Measurements from ENCODE around the gene CNPPD1.
"Not testable (repeated sequence)": the region's sequence is repeated elsewhere in the genome, so short reads cannot be mapped to it uniquely, and the experiment has no call there.

Gene CNPPD1

DNA sequence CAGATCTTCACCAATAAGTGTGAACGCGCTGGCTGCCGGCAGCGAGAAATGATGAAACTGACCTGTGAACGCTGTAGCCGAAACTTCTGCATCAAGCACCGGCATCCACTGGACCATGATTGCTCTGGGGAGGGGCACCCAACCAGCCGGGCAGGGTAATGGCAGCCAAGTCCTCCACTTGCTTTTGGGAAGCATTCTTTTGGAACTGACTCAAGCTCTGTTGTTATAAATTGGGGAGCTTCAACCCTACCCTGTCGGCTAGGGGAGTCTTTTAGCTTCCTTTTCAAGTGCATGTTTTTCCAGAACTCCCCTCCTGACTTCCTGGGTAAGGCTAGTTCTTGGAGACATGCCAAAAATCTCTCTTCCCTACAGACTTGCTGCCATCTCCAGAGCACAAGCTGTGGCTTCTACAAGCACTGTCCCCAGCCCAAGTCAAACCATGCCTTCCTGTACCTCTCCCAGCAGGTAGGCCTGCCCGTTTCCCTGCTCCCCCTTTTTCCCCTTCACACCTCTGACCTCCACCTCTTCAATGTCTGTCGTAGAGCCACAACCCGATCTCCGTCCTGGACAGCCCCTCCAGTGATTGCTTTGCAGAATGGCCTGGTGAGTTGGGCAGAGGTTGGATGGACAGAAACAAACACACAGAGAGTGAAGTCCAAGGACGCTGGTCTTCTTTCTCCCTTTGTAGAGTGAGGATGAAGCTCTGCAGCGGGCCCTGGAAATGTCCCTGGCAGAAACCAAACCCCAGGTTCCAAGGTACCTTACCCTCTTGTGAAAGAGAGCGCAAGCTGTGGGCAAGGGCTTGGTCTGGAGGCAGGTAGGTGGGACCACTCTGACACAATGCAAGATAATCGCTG lies 31.4 kb upstream of the CNPPD1 start:
- no peak for DNase-seq

DNA sequence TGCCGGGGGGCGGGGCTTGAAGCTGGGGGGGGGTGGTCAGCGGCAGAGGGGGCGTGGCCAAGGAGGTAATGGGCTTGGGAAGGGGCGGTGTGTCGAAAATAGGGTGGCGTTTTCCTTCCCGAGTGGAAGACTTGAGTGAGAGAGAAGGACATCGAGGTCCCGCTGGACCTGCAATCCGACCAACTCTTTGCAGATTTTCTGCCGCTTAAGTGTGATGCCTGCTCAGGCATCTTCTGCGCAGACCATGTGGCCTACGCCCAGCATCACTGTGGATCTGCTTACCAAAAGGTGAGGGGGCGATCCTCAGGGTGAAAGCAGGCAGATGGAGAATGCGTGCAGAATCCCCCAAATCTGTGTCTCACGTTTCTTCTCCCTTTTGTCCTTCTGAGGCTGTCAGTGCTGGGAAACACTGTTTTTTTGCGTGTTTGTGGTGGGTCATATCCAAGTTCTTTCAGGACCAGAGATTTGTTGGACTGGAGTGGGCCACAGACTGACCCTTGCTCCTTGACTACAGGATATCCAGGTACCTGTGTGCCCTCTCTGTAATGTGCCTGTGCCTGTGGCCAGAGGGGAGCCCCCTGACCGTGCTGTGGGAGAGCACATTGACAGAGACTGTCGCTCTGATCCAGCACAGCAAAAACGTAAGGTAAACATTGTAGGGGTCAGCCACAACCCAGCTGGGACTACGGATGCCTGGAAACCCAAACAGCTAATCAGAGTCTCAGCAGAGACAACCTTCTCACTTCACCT lies 30.6 kb upstream of the CNPPD1 start:
- no peak for DNase-seq

DNA sequence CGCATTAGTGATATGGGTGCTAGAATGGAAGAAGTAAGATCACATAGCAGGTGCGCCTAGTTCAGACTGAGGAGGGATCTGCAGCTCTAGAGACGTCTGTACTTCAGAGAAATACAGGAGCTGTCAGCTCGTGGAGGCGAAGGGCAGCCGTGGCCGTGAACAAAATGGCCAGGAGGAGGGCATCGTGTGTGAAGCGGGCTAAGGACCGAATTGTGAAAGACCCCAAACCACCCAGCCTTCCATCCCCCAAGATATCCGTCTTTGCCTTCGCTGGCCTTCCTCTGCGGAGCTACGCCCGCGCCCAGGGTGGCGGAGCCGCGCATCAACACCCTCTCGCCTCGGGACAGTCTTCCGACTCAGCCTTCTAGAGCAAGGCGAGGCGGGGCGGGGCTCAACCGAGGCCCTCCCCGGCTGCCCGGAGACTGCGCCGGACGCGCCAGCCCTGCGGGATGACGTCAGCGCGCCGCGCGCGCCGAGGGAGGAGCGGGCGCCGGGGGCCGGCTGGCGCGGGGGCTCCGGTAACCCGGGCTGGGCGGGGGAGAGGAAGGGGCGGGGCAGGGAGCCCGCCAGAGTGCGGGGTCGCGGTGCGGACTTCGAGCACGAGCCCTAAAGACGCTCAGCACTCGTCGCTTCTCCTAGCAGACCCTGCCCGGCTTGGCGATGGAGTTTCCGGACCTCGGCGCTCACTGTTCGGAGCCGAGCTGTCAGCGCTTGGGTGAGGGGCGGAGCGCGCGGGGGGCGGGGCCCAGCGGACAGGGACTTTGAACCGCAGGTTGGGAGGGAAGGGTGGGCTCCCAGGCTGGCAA lies 29.8 kb upstream of the CNPPD1 start, which contains the start of gene ZFAND2B:
Gene ZFAND2B (plus strand): TSS at position 455 of the 806 bp plus-strand sequence. CDS start 206 bp downstream, at position 661.
- peak; percentile 96 for DNase-seq

DNA sequence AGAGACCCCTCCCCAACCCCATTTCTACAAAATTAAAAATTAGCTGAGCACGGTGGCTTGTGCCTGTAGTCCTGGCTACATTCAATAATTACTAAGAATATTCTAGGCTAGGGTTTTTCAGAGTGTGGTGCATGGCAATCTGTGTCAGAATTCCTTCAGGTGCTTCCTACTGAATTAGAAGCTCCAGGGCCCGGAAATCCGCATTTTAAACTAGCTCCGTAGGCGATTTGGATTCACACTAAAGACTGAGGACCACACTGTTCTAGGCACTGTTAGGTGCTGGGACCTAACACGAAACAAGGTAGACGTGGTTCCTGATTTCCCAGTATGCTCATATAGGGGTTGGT lies 29.2 kb upstream of the CNPPD1 start:
- no peak for DNase-seq

DNA sequence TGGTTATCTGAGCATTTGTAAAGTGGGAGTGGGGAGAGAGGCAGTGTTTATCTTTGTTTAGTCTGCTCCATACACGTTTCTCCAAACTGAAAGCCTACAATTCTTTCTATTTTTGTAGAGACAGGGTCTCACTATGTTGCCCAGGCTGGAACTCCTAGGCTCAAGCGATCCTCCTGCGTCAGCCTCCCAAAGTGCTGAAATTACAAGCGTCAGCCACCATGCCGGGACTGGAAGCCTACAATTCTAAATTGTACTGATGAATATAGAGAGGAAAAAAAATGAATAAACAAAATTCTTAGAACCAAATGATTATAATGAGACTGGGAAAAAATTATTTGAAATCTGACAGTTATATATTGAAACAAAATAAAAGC lies 28.4 kb upstream of the CNPPD1 start:
- no peak for DNase-seq

DNA sequence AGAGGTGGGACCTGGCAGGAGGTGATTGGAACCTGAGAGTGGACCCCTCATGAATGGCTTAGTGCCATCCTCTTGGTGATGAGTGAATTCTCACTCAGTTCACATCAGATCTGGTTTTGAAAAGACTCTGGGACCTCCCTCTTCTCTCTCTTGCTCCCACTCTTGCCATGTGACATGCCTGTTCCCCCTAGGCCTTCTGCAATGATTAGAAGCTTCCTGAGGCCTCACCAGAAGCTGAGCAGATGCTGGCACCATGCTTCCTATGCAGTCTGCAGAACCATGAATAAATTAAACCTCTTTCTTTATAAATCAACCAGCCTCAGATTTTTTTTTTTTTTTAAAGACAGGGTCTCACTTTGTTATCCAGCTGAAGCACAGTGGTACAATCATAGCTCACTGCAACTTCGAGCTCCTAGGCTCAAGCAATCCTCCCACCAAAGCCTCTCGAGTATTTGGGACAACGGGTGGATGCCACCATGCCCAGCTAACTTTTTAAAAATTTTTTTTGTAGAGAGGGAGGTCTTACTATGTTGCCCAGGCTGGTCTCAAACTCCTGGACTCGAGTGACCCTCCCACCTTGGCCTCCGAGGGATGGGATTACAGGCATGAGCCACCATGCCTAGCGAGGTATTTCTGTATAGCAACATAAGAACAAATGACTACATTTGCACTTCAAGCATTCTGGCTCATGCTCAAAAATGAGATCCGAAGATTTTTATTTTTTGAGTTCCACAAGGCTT lies 27.9 kb upstream of the CNPPD1 start:
- DNase-seq, result no peak

DNA sequence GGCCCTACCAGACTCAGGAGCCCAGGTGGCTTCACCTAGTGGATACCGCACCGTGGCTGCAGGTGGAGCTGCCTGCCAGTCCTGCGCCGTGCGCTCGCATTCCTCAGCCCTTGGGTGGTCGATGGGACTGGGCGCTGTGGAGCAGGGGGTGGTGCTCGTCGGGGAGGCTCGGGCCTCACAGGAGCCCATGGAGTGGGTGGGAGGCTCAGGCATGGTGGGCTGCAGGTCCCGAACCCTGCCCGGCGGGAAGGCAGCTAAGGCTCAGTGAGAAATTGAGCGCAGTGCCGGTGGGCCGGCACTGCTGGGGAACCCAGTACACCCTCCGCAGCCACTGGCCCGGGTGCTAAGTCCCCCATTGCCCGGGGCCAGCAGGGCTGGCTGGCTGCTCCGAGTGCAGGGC lies 24.6 kb upstream of the CNPPD1 start:
- not testable (repeated sequence) for DNase-seq

DNA sequence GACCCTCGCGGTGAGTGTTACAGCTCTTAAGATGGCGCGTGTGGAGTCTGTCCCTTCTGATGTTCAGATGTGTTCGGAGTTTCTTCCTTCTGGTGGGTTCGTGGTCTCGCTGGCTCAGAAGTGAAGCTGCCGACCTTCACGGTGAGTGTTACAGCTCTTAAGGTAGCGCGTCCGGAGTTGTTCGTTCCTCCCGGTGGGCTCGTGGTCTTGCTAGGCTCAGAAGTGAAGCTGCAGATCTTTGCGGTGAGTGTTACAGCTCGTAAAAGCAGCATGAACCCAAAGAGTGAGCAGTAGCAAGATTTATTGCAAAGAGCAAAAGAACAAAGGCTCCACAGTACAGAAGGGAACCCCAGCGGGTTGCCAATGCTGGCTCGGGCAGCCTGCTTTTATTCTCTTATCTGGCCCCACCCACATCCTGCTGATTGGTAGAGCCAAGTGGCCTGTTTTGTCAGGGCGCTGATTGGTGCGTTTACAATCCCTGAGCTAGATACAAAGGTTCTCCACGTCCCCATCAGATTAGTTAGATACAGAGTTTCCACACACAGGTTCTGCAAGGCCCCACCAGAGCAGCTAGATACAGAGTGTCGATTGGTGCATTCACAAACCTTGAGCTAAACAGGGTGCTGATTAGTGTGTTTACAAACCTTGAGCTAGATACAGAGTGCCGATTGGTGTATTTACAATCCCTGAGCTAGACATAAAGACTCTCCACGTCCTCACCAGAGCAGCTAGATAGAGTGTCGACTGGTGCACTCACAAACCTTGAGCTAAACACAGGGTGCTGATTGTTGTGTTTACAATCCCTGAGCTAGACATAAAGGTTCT lies 24.0 kb upstream of the CNPPD1 start:
- DNase-seq, result not testable (repeated sequence)

DNA sequence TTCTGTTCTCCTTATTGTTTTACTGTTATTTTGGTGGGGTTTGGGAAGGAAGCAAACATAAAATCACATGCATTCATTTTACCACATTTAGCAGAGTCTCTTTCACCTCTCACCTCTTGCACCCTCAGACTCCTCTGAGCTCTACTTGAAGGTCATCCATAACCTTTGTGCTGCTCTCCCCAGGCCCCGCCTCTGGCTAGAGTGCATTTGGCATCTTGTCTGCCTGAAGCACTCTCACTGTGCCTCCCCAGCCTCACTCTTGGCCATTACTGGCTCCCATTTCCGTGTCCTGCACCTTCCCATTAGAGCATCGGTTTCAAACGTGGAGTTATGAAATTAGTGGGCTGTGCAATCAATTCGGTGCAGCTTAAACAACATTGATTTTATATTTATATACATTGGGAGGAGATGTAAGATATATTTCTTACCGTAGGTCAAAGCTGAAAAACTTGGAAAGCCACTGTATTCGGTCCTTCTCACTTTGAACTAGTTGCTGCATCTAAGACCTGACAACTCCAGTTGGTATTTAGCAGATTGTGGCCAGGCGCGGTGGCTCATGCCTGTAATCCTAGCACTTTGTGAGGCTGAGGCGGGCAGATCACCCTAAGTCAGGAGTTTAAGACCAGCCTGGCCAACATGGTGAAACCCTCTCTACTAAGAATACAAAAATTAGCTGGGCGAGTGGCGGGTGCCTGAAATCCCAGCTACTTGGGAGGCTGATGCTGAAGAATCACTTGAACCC lies 22.9 kb upstream of the CNPPD1 start:
- DNase-seq, result no peak

DNA sequence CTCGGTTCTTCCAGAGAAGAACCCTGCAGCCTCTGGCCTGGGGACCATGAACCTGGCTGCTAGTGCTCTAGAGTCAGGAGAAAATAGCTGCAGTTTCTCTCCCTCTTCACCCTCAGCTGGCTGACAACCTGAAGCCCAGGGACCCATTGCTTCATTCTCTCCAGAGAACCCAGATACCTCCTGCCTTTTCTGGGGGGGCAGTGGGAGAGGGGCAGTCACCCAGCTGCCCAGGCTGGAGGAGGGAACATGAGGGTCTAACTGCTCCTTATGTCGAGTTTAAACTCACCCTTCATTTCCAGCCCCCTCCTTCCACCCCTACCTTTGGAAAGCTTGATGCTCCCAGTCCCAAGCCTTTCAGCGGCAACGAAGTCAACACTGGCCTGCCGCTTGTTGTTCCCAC lies 22.2 kb upstream of the CNPPD1 start:
- DNase-seq, result no peak

DNA sequence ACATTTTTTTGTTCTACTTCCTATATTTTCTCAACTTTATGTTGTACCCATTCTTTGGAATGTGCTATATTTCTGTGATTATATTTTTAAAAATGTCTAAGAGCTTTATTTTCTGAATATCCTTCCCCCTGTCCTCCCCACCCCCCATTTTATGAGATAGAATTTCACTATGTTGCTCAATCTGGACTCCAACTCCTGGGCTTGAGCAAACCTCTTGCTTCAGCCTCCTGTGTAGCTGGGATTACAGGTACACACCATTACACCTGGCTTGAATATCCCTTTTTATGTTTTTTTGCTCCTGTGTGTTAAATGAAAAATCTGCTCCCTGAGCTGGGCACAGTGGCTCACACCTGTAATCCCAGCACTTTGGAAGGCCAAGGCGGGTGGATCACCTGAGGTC lies 20.7 kb upstream of the CNPPD1 start:
- no peak for DNase-seq

DNA sequence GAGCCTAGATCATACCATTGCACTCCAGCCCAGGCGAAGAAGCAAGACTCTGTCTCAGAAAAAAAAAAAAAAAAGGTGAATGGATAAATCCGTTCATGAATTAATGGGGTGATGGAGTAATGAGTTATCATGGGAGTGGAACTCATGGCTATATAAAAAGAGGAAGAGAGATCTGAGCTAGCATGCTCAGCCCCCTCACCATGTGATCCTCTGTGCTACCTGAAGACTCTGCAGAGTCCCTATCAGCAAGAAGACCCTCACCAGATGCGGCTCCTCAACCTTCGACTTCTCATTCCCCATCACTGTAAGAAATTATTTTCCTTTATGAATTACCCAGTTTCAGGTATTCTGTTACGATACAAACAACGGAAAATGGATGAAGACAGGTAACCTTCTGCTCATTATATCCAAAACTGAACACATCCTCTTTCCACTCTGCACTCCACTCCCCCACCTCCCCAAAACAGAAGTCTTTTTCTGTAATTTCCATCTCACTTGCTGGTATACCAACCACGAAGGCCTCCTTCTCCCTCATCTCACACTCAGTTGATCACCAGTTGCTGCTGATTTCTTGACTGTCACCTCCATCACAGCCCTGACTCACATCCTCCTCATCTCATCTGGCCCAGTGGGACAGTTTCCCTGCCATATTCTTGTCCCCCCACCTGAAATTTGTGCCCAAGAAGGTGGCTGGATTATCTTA lies 10.2 kb upstream of the CNPPD1 start:
- DNase-seq, result no peak

DNA sequence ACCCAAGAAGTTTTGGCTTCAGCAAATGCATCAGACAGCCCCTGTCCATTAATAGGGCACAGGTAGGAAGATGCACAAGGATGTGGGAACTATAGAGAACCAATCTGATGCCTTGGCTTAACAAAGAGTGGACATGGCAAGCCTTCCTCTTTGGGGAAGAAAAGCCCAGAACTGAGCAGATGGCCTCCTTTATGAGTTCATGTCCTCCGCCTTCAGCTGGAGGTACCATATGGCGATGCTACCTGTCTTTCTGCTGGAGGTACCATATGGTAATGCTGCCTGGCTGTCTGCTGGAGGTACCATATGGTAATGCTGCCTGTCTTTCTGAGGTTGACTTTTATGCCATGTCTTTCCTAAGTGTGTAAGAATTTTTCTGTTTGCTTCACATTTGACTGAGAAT lies 7.4 kb upstream of the CNPPD1 start:
- DNase-seq, result no peak

DNA sequence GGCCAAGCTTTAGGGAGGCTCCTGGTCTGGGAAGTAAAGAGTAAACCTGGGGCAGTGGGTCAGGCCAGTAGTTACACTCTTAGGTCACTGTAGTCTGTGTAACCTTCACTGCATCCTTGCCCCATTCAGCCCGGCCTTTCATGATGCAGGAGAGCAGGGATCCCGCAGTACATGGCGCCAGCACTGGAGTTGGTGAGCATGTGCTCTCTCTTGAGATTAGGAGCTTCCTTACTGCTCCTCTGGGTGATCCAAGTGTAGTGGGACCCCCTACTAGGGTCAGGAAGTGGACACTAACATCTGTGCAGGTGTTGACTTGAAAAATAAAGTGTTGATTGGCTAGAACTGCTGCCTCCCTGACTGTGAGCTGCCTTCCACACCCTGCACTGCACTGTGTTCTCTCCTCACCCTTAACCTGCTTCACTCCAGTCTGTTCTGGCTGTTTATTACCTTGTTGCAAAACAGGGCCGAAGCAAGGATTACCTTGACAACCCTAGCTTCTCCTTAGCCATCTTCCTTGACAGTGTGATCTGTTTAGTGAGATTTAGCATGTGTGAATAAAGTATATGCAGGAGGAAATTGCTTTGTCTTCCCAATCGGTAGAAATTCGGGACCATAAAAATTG lies 6.5 kb upstream of the CNPPD1 start:
- DNase-seq, result no peak

DNA sequence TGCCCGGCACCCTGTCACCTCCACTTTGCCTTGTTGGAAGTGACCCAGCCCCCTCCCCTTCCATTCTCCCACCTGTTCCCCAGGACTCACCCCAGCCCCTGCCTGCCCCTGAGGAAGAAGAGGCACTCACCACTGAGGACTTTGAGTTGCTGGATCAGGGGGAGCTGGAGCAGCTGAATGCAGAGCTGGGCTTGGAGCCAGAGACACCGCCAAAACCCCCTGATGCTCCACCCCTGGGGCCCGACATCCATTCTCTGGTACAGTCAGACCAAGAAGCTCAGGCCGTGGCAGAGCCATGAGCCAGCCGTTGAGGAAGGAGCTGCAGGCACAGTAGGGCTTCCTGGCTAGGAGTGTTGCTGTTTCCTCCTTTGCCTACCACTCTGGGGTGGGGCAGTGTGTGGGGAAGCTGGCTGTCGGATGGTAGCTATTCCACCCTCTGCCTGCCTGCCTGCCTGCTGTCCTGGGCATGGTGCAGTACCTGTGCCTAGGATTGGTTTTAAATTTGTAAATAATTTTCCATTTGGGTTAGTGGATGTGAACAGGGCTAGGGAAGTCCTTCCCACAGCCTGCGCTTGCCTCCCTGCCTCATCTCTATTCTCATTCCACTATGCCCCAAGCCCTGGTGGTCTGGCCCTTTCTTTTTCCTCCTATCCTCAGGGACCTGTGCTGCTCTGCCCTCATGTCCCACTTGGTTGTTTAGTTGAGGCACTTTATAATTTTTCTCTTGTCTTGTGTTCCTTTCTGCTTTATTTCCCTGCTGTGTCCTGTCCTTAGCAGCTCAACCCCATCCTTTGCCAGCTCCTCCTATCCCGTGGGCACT lies 5.8 kb upstream of the CNPPD1 start:
- DNase-seq, result no peak

DNA sequence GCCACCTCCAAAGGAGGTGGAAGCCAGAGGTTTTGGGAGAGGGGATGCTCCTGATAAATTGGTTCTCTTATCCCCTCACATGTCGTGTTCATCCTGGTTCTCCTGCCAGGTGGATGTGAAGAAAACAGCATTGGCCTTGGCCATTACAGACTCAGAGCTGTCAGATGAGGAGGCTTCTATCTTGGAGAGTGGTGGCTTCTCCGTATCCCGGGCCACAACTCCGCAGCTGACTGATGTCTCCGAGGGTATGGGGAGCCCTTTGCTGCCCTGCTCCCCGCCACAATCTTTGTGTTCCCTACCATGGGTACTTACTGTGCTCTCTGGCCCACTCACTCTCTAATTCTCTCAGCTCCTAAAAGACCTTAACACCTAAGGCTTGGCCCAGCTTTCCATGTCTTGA lies 4.8 kb upstream of the CNPPD1 start:
- no peak for DNase-seq

DNA sequence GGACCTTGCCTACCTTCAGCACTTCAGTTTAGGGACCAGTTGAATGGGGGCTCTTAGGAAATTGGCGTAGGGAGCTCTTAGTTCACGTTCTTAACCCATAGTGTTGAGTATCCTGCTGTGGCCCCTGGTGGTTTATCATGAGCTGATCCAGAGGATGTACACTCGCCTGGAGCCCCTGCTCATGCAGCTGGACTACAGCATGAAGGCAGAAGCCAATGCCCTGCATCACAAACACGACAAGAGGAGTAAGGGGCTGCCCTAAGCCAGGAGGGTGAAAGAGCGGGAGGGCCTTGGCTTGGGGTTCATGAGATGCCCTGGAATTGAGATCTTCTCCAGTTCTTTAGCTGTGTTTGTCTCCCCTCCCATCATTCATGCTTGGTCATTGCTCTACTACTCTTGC lies 4.2 kb upstream of the CNPPD1 start:
- DNase-seq, result no peak

DNA sequence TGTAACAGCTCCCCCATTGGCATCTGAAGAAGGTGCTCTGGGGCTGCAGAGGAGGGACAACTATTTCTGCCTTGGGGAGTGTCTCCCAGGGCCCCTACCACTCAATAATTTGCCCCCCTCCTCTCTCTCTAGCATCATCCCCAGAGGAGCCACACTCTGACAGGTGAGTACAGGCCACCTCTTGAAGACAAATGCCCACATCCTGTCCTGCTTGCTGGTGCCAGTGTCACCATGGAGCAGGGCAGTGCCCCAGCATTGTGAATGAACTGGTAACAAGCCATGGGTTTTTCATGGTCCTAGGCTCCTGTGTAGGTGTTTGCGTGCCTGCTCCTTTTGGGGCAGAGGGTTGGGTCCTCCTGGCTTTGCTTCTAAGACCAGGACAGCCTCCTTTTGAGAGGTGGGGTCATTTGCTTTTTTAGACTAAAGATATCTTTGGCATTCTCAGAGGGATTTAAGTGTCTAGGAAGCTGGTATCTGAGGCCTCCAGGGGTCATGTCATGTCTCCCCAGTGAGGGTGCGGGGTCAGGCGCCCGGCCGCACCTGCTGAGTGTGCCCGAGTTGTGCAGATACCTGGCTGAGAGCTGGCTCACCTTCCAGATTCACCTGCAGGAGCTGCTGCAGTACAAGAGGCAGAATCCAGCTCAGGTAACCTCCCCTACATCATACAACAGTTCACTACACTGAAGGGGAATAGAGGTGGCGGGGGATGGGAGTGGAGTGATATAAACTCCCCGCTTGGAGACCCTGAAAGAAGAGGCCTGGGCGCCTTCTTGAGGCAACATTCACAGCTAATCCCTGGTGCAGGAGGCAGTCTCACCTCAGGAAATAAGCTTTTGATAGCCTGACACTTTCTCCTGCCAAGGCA lies 3.1 kb upstream of the CNPPD1 start:
- DNase-seq, result no peak
